AG10803 (cell line): Measurements from ENCODE around the gene APBA2.

Experiments
- DNase-seq: peaks from one replicate; pipeline ENCODE4 v3.0.0; 2010; ENCODE audit warnings: low read depth
- H3K4me3 ChIP-seq: 2 replicates; pipeline ENCODE4 v1.5.1; 2011; ENCODE audit warnings: mild to moderate bottlenecking, low read length, control low read depth
- TF ChIP-seq, protein P1 (sequence below): conservative IDR thresholded peaks from 2 replicates; pipeline ENCODE4 v1.5.1; 2011; ENCODE audit warnings: mild to moderate bottlenecking, low read length, control low read depth, inconsistent platforms

The APBA2 gene

DNA sequence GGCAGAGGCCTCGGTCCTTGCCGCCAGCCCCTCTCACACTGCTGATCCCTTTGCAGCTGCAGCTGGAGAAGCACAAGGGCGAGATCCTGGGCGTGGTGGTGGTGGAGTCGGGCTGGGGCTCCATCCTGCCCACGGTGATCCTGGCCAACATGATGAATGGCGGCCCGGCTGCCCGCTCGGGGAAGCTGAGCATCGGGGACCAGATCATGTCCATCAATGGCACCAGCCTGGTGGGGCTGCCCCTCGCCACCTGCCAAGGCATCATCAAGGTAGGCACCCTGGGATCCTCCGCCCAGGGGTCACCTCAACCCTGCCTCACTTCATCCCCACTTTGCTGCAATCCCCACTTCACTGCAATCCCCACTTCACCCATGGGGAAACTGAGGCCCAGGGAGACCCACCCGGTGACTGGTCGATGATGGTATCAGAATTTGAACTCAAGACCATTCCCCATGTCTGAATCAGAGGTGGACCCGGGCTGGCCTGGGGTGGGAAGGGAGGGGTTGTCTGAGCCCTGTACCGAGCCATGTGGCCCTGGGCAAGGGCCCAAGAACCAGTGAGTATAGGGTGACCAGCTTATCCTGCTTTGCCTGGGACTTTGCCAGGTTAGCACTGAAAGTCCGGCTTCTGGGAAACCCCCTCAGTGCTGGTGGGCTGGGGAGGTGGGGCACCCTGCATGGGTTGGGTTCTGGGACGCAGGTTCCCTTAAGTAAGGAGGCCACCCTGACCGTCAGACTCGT, 220.9 kb downstream of the APBA2 start:
- H3K4me3 ChIP-seq = no peak overlapping the region
- TF ChIP-seq, protein P1, sequence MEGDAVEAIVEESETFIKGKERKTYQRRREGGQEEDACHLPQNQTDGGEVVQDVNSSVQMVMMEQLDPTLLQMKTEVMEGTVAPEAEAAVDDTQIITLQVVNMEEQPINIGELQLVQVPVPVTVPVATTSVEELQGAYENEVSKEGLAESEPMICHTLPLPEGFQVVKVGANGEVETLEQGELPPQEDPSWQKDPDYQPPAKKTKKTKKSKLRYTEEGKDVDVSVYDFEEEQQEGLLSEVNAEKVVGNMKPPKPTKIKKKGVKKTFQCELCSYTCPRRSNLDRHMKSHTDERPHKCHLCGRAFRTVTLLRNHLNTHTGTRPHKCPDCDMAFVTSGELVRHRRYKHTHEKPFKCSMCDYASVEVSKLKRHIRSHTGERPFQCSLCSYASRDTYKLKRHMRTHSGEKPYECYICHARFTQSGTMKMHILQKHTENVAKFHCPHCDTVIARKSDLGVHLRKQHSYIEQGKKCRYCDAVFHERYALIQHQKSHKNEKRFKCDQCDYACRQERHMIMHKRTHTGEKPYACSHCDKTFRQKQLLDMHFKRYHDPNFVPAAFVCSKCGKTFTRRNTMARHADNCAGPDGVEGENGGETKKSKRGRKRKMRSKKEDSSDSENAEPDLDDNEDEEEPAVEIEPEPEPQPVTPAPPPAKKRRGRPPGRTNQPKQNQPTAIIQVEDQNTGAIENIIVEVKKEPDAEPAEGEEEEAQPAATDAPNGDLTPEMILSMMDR = no peak
- no peak for DNase-seq

DNA sequence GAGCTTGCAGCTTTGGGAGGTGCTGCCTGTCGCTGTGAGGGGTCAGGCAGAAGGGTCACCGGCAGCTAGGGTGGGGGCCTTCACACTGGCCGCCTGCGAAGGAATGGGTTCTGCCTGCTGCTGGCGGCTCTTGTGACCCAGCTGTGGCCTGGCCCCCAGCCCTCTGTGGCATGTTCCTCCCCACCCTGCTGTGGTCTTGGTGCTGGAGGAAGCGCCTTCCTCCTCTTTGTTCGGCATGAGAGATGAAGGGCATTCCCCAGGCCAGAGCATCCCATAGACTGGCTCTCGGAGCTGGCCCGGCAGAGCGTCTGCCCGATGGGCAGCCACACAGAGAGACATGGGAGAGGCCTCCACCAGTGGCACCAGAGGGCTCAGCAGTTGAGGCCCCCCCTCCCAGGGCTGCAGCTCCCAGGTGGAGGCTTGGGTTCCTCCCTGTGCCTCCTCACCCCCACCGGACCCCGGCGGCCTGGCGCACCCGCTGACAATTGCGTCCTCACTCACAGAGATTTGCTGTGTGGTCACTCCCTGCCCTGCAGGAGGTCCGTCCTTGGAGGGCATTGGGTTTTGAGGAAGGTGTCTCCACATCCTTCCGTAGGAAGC, 221.6 kb downstream of the APBA2 start:
- TF ChIP-seq, protein P1 = no peak
- no peak for DNase-seq
- H3K4me3 ChIP-seq = no peak overlapping the region

DNA sequence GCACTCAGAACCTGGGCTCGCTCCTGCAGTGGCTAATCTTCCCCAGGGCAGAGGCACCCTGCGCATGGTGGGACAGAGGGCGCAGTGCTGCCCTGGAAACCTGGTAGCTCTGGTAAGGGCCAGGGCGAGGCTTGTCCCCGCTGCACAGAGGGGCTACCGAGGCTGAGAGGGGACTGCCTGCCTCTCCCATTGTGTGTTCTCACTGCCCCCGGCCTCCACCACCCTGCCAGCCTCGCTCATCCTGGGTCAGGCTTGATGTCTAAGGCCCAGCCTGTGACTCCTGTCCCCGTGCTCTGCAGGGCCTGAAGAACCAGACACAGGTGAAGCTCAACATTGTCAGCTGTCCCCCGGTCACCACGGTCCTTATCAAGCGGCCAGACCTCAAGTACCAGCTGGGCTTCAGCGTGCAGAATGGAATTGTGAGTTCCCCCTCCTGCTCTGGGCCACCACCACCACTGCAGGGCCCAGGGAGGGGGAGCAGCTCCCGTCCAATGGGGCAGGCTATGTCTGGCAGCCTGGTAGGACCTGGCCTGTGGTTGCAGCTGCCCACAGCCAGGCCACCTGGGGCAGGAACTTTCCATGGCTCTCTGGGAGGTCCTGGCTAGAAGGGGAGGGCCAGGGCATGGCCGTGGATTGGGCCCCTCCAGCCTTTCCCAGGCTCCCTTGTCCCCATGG, 222.3 kb downstream of the APBA2 start:
- no peak overlapping the region for H3K4me3 ChIP-seq
- no peak for DNase-seq
- TF ChIP-seq, protein P1 = no peak

DNA sequence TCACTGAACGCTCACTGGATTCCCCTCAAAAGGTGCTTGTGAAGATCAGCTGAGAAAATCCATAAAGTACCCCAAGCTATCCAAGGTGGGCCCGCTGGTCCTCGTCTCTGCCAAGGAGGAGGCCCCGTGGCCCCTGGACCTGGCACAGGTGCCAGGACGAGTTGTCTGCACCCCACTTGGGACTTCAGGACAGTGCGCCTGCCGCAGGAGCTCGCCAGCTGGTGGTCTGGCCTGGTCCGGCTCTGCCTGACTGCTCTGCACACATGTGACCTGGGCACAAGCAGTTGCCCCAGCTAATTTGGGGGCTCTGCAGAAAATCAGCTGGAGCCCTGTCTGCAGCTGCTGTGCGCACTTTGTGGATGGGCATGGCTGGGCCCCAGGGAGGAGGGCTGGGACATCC, 224.0 kb downstream of the APBA2 start:
- DNase-seq = no peak
- TF ChIP-seq, protein P1 = no peak
- H3K4me3 ChIP-seq = no peak overlapping the region

DNA sequence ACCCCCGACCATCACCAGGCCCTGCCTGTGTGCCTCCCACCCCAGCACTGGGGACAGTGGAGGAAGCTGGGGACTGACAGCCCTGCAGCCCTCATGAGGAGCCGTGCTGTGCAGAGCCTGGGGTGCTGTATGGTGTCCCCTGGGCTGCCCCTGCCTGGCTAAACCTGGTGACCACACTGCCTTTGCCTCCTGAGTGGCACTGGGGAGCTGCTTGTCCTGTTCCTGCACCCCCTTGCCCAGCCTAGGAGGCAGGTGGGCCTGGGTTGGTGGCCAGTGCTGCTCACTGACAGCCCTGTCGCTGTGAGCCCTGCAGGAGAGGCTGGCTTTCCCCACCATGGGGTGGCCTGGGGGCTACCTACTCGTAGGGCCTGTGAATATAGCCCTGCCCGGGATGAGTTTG, 224.4 kb downstream of the APBA2 start:
- no peak for DNase-seq
- TF ChIP-seq, protein P1 = no peak
- H3K4me3 ChIP-seq = no peak overlapping the region

DNA sequence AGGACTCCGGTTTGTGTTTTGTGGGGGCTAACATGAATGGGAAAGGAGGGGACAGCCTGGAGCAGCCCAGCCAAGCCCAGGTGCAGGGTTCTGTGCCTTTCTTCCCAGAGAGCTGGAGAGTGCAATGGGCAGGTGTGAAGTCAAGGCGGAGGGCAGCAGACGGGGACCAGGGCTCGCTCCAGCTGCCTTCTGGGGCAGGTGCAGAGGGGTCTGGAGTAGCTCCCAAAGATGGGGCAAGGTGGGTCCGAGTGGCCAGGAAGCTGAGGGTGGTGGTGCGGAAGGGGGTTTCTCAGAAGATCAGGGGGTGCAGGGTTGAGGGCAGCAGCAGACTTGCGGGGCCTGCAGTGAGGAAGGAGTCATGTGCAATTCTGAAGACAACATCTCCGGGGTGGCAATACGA, 225.0 kb downstream of the APBA2 start:
- TF ChIP-seq, protein P1 = no peak
- DNase-seq = no peak
- H3K4me3 ChIP-seq = no peak overlapping the region
